ENCODE results near the gene RNU1-1.
"Not testable (repeated sequence)": the region's sequence is repeated elsewhere in the genome, so short reads cannot be mapped to it uniquely, and the experiment has no call there.

The RNU1-1 gene

DNA sequence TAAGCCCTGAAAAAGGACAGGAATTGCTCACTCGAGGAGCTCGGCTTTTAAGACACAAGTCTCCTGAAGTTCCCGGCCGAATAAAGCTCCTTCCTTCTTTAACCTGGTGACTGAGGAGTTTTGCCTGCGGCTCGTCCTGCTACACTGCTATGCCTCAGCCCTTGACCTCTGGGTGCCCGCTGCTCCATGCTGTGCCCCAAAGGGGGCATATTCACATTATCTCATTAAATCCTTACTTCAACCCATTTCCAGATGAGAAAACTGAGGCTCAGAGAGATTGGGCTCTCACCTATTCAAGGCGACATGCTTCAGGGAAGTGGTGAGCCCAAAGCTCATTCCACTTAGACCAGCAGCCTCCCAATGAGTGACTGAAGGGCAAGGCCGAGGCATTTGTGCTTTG is 20.4 kb downstream of the RNU1-1 start:
- DNase-seq (ENCODE audit: low read depth, low spot score): not testable (repeated sequence)

DNA sequence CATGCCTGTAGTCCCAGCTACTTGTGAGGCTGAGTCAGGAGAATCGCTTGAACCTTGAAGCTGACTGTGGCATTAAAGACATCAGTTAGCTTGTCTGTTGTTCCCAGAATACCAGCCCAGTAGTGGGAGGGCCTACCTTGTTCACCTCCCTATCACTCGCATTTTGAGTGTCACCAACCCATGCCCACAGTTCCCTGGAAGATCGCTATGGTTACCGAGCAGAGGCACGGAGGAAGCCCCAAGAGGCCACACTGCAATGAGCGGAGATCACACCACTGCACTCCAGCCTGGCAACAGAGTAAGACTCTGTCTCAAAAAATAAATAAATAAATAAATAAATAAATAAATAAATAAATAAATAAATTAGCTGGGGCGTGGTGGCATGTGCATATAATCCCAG is 21.1 kb downstream of the RNU1-1 start:
- DNase-seq (ENCODE audit: low read depth, low spot score): not testable (repeated sequence)

DNA sequence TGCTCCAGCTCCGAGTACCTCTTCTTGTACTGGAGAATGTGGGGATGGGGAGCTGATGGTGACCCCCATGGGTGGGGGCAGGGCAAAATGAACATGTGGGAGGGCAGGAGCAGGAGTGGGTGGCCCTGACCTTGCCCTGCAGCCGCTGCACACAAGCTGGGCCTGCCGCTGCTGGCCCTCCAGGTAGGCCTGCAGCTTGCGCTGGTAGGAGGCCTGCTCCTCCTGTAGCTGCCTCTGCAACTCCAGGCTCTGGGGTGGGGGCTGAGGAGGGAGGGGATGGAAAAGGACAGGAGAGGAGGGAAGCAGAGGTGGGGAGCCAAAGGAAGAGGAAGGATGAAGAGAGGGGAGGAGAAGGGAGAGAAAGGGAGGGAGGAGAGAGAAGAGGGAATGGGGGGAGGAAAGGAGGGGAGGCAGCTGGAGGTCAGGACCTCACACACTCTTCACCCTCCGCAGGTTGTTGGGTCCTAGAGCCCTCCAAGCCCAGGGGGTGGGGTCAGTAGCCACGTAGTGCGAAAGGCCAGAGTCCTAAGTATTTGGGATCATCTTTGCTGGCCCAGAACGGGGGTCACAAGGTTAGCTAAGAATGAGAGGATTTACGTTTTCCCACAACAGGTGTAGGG is 22.9 kb downstream of the RNU1-1 start:
- DNase-seq (ENCODE audit: low read depth, low spot score): no peak

GRCh38 chr1:16489195-16489880 is 24.7 kb downstream of the RNU1-1 start:
- DNase-seq (ENCODE audit: low read depth, low spot score): not testable (repeated sequence)

GRCh38 chr1:16487011-16487410 is 27.1 kb downstream of the RNU1-1 start:
- DNase-seq (ENCODE audit: low read depth, low spot score): not testable (repeated sequence)

- not testable (repeated sequence) for DNase-seq (ENCODE audit: low read depth, low spot score)
Observed at GRCh38 chr1:16486316-16486715, 27.8 kb downstream of the RNU1-1 start.

DNA sequence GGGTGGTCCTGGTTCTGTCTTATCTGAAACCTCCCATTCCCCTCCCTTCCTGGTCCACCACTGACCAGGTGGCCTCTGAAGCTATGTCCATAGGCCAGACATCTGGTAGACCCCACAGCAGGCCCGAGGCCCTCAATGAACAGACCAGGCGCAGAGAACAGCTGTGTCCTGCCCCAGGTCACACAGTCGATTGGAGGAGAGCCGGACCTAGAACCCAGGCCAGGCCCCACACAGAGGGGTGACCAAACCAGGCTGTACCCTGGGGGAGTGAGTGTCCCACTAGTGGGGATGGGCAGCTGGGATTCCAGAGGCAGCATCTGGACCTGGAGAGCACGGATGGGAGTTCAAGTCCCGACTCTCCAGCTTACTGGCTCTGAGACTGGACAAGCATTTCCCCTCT is 29.2 kb downstream of the RNU1-1 start:
- DNase-seq (ENCODE audit: low read depth, low spot score): no peak

DNA sequence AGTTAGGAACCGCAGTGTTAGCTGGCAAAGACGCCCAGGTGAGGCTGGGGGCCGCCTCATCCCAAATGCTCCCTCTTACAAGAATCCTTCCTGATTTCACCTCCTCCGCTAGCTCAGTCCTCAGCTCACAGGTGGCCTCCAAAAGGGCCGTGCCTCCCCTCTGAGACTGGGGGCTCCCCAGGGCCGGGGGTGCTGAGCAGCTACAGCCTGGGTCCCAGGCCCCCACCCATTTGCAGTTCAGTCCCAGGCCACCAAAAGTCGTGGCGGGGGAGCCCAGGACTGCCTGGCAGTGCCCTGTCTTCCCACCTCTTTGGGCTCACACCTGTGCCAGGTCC is 29.6 kb downstream of the RNU1-1 start:
- DNase-seq (ENCODE audit: low read depth, low spot score): no peak

DNA sequence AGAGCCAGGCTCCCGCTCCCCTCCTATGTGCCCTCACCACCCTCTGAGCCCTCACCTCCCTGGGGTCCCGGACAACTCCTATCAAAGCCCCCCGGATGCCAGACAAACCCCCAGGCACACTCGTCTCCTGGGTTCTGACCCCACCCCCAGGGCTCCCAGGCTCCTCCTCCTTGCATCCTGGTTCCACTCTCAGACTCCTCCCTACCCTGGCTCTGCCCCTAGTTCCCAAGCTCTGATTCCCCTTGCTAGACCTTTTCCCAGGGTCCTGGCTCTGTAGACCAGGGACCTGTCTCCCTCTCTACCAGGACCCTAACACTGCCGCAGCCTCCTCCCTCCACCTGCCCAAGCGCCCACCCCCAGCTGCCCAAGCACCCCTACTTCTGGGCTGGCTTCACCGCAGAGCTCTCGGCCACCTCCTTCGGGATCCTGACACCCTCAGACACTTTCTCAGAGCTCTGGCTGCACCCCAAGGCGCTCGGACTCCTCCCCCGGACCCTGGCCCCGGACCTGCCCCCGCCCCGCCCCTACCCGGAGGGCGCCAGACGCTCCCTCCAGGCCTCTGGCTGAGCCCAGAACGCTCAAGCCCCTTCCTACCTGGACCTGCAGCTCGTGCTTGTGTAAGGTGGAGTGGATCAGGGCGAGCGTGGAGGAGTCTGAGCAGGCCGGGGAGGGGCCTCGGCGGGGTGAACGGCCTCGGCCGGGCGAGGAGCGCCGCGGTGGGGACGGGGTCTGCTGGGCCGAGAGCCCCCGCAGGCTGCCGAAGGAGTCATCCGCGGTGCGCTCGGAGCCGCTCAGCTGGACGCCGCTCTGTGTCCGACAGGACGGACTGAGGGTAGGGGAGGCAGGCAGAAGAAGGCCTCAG is 30.2 kb downstream of the RNU1-1 start:
- DNase-seq (ENCODE audit: low read depth, low spot score): not testable (repeated sequence)

- not testable (repeated sequence) for DNase-seq (ENCODE audit: low read depth, low spot score)
Observed at GRCh38 chr1:16483146-16483545, 30.9 kb downstream of the RNU1-1 start.

- DNase-seq (ENCODE audit: low read depth, low spot score): no peak
Observed at GRCh38 chr1:16478091-16478490, 36.0 kb downstream of the RNU1-1 start.

DNA sequence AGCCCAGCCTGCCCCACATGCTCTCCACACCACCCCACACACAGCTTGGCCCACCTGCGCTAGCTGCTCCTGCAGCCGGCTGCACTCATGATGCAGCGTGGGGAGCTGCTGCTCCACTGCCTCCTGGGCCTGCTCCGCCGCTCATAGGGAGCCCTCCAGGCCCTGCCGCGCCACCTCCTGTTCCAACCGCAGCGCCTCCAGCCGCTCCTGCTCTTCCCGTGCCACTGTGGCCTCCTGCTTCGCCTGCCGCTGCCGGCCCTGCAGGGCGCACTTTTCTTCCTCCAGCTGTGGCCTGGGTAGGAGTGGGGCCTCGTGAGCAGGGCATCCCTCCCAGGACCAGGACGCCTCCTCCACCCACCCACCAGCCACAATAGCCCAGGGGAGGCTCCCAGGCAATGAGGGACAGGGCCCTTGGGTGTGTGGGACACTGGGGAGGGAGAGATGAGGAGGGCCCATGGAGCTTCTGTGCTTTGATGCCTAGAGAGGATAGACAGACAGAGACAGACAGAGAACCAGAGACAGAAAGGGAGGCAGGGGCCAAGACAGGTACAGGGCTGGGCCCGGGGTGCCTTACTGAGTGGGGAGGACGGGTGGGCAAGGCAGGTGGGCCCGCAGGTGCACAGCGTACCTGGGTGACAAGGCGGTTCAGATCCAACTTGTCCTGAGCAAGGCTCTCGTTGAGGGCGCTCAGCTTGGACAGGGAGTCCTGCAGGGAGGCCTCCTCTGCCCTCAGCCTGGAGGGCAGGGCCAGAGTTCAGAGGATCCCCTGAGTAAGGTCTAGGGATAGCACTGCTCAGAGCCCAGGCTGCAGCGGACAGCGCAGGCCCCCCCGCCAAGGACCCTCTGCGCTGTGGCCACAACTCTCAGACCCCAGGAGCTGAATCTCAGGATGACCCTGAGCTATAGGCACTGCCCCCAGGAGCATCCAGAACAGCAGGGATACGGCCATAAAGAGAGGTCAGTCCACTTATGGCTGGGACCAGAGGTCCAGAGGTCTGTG is 38.0 kb downstream of the RNU1-1 start:
- not testable (repeated sequence) for DNase-seq (ENCODE audit: low read depth, low spot score)

DNA sequence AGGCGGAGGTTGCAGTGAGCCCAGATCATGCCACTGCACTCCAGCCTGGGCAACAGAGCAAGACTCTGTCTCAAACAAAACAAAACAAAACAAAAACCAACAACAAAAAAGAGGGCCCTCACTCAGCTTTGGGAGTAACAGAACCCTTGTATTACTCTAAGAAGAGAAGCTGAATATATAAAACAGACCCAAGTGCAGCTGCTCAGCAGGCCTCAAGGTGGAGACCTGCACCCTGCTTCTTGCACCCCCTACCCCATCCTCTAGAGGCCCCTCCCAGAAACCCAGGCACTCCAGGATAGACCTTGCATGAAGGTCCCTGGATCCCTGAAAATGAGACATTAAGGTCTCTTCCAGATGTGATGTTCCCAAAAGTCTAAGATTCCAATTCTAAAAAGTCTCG is 39.2 kb downstream of the RNU1-1 start:
- not testable (repeated sequence) for DNase-seq (ENCODE audit: low read depth, low spot score)

GRCh38 chr1:16474166-16474800 is 39.8 kb downstream of the RNU1-1 start:
- no peak for DNase-seq (ENCODE audit: low read depth, low spot score)

DNA sequence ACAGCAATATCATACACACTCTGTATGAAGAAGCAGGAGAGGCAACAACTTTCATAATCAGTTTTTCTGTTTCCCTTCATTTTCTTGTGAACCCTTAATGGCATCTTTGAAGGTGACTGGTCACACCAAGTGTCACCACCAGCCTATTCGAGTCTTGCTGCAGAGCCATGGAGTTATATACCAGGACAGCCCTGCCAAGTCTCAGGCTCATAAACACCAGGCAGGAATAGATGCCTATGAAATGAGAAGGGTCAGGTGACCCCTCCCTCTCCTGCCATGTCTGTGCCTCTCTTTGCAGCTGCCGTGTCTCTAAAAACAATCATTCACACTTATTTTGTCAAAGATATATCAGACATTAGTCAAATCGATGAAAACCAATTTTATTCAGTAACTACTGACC is 45.5 kb downstream of the RNU1-1 start:
- DNase-seq (ENCODE audit: low read depth, low spot score): no peak

DNA sequence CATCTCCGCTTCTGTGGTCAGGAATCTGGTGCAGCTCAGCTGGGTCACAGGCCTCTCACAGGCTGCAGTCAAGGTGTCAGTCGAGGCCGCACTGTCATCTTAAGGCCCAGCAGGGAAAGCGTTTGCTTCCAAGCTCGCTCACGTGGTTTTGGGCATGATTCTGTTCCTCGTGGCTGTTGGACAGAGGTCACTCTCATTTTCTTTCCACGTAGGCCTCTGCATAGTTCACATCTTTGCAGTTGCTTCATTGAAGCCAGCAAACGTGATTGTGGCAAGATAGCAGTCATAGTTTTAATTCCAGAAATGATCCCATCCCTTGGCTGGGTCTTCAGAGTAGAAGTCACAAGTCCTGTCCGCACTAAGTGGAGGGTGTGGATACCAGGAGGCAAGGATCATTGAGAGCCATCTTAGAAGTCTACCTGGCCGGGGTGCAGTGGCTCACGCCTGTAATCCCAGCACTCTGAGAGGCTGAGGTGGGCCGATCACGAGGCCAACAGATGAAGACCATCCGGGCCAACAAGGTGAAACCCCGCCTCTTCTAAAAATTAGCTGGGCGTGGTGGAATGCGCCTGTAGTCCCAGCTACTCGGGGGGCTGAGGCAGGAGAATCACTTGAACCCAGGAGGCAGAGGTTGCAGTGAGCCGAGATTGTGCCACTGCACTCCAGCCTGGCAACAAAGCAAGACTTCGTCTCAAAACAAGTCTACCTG is 49.0 kb downstream of the RNU1-1 start:
- no peak for DNase-seq (ENCODE audit: low read depth, low spot score)
